ENCODE data around the gene KIRREL3.

KIRREL3 gene

GRCh38 chr11:126475014-126475991 lies 525.3 kb downstream of the KIRREL3 start:
- Histone ChIP-seq H3K27me3 (ENCODE audit: low read depth) (no peaks in the 10 kb centered on the region), H3K4me1 (peaks cover under 1% of the 10 kb centered on the region; the same call in 1 of the 2 replicates), H3K4me3 (no peak overlapping the region), H3K9me3 (no peaks in the 10 kb centered on the region), H3K36me3 (replicated peaks) (no peaks in the 10 kb centered on the region)
- no peak for DNase-seq (ENCODE audit: low spot score in 2 of 2)
- in situ Hi-C loops (cut with MboI; ENCODE audit: low sequenced_read_pairs): no loop called here

- DNase-seq (ENCODE audit: low spot score in 2 of 2): no peak
- Histone ChIP-seq H3K27me3 (ENCODE audit: low read depth) (no peaks in the 10 kb centered on the region), H3K4me3 (no peak overlapping the region), H3K36me3 (replicated peaks) (no peaks in the 10 kb centered on the region), H3K4me1 (no peaks in the 10 kb centered on the region), H3K9me3 (no peaks in the 10 kb centered on the region)
- in situ Hi-C loops (cut with MboI; ENCODE audit: low sequenced_read_pairs): no loop called here
Observed at GRCh38 chr11:126474220-126474619, 526.4 kb downstream of the KIRREL3 start.

- in situ Hi-C loops (cut with MboI; ENCODE audit: low sequenced_read_pairs): no loop called here
- no peaks in the 10 kb centered on the region for H3K4me1 ChIP-seq
- H3K27me3 ChIP-seq (ENCODE audit: low read depth): no peaks in the 10 kb centered on the region
- no peak for DNase-seq (ENCODE audit: low spot score in 2 of 2)
- H3K4me3 ChIP-seq: no peak overlapping the region
- no peaks in the 10 kb centered on the region for H3K36me3 ChIP-seq (replicated peaks)
- no peaks in the 10 kb centered on the region for H3K9me3 ChIP-seq
Observed at GRCh38 chr11:126473269-126473668, 527.3 kb downstream of the KIRREL3 start.

- DNase-seq (ENCODE audit: low spot score in 2 of 2): no peak
- Histone ChIP-seq H3K36me3 (replicated peaks) (no peaks in the 10 kb centered on the region), H3K9me3 (no peaks in the 10 kb centered on the region), H3K27me3 (ENCODE audit: low read depth) (peaks cover 3% of the 10 kb centered on the region; the same call in 1 of the 2 replicates), H3K4me3 (no peak overlapping the region), H3K4me1 (no peaks in the 10 kb centered on the region)
- in situ Hi-C loops (cut with MboI; ENCODE audit: low sequenced_read_pairs): no loop called here
Observed at GRCh38 chr11:126469311-126469710, 531.3 kb downstream of the KIRREL3 start.

GRCh38 chr11:126468102-126468521 lies 532.5 kb downstream of the KIRREL3 start:
- no peaks in the 10 kb centered on the region for H3K9me3 ChIP-seq
- no peak for DNase-seq (ENCODE audit: low spot score in 2 of 2)
- in situ Hi-C loops (cut with MboI; ENCODE audit: low sequenced_read_pairs): no loop called here
- H3K36me3 ChIP-seq (replicated peaks): no peaks in the 10 kb centered on the region
- no peak overlapping the region for H3K4me3 ChIP-seq
- H3K27me3 ChIP-seq (ENCODE audit: low read depth): peaks cover 3% of the 10 kb centered on the region; the same call in 1 of the 2 replicates
- H3K4me1 ChIP-seq: no peaks in the 10 kb centered on the region

GRCh38 chr11:126467471-126467870 lies 533.1 kb downstream of the KIRREL3 start:
- Histone ChIP-seq H3K4me3 (no peak overlapping the region), H3K27me3 (ENCODE audit: low read depth) (peaks cover 3% of the 10 kb centered on the region; the same call in 1 of the 2 replicates), H3K9me3 (no peaks in the 10 kb centered on the region), H3K36me3 (replicated peaks) (no peaks in the 10 kb centered on the region), H3K4me1 (no peaks in the 10 kb centered on the region)
- in situ Hi-C loops (cut with MboI; ENCODE audit: low sequenced_read_pairs): no loop called here
- DNase-seq (ENCODE audit: low spot score in 2 of 2): no peak

- peaks cover 3% of the 10 kb centered on the region; the same call in 1 of the 2 replicates for H3K27me3 ChIP-seq (ENCODE audit: low read depth)
- DNase-seq (ENCODE audit: low spot score in 2 of 2): no peak
- H3K36me3 ChIP-seq (replicated peaks): no peaks in the 10 kb centered on the region
- H3K9me3 ChIP-seq: no peaks in the 10 kb centered on the region
- no peaks in the 10 kb centered on the region for H3K4me1 ChIP-seq
- in situ Hi-C loops (cut with MboI; ENCODE audit: low sequenced_read_pairs): no loop called here
- no peak overlapping the region for H3K4me3 ChIP-seq
Observed at GRCh38 chr11:126467046-126467370, 533.6 kb downstream of the KIRREL3 start.

- no peaks in the 10 kb centered on the region for H3K4me1 ChIP-seq
- H3K36me3 ChIP-seq (replicated peaks): no peaks in the 10 kb centered on the region
- DNase-seq (ENCODE audit: low spot score in 2 of 2): no peak
- no peaks in the 10 kb centered on the region for H3K9me3 ChIP-seq
- no peak overlapping the region for H3K4me3 ChIP-seq
- in situ Hi-C loops (cut with MboI; ENCODE audit: low sequenced_read_pairs): no loop called here
- peaks cover 3% of the 10 kb centered on the region; the same call in 1 of the 2 replicates for H3K27me3 ChIP-seq (ENCODE audit: low read depth)
Observed at GRCh38 chr11:126466236-126467045, 534.1 kb downstream of the KIRREL3 start.

GRCh38 chr11:126465573-126466188 lies 534.9 kb downstream of the KIRREL3 start:
- no peak for DNase-seq (ENCODE audit: low spot score in 2 of 2)
- peaks cover 3% of the 10 kb centered on the region; the same call in 1 of the 2 replicates for H3K27me3 ChIP-seq (ENCODE audit: low read depth)
- H3K9me3 ChIP-seq: no peaks in the 10 kb centered on the region
- H3K36me3 ChIP-seq (replicated peaks): no peaks in the 10 kb centered on the region
- no peaks in the 10 kb centered on the region for H3K4me1 ChIP-seq
- H3K4me3 ChIP-seq: no peak overlapping the region
- in situ Hi-C loops (cut with MboI; ENCODE audit: low sequenced_read_pairs): no loop called here

- Histone ChIP-seq H3K9me3 (no peaks in the 10 kb centered on the region), H3K36me3 (replicated peaks) (no peaks in the 10 kb centered on the region), H3K4me1 (no peaks in the 10 kb centered on the region), H3K4me3 (no peak overlapping the region), H3K27me3 (ENCODE audit: low read depth) (peaks cover 3% of the 10 kb centered on the region; the same call in 1 of the 2 replicates)
- no peak for DNase-seq (ENCODE audit: low spot score in 2 of 2)
- in situ Hi-C loops (cut with MboI; ENCODE audit: low sequenced_read_pairs): no loop called here
Observed at GRCh38 chr11:126464796-126465195, 535.8 kb downstream of the KIRREL3 start.

- Histone ChIP-seq H3K4me1 (no peaks in the 10 kb centered on the region), H3K4me3 (no peak overlapping the region), H3K27me3 (ENCODE audit: low read depth) (peaks cover 6% of the 10 kb centered on the region), H3K9me3 (no peaks in the 10 kb centered on the region), H3K36me3 (replicated peaks) (no peaks in the 10 kb centered on the region)
- DNase-seq (ENCODE audit: low spot score in 2 of 2): no peak
- in situ Hi-C loops (cut with MboI; ENCODE audit: low sequenced_read_pairs): no loop called here
Observed at GRCh38 chr11:126462422-126462821, 538.1 kb downstream of the KIRREL3 start.

GRCh38 chr11:126461996-126462395 lies 538.6 kb downstream of the KIRREL3 start:
- no peaks in the 10 kb centered on the region for H3K36me3 ChIP-seq (replicated peaks)
- no peaks in the 10 kb centered on the region for H3K4me1 ChIP-seq
- in situ Hi-C loops (cut with MboI; ENCODE audit: low sequenced_read_pairs): no loop called here
- no peaks in the 10 kb centered on the region for H3K9me3 ChIP-seq
- H3K4me3 ChIP-seq: no peak overlapping the region
- H3K27me3 ChIP-seq (ENCODE audit: low read depth): peaks cover 6% of the 10 kb centered on the region
- DNase-seq (ENCODE audit: low spot score in 2 of 2): no peak

- Histone ChIP-seq H3K4me1 (no peaks in the 10 kb centered on the region), H3K4me3 (no peak overlapping the region), H3K9me3 (no peaks in the 10 kb centered on the region), H3K27me3 (ENCODE audit: low read depth) (peaks cover 6% of the 10 kb centered on the region), H3K36me3 (replicated peaks) (no peaks in the 10 kb centered on the region)
- in situ Hi-C loops (cut with MboI; ENCODE audit: low sequenced_read_pairs): no loop called here
- no peak for DNase-seq (ENCODE audit: low spot score in 2 of 2)
Observed at GRCh38 chr11:126461096-126461440, 539.5 kb downstream of the KIRREL3 start.

Measured in HAP-1 (cell line).